AG04450 (cell line): ENCODE data around the gene BTN2A1. TPM values are rescaled to one million over a fixed set of nuclear protein-coding genes. Genes with fewer than 3 reads are reported as not detected.
"Not testable (repeated sequence)": the region's sequence is repeated elsewhere in the genome, so short reads cannot be mapped to it uniquely, and the experiment has no call there.

Experiments used
- CTCF ChIA-PET: fragments of 300-600, 350-600 bp; formaldehyde crosslinking; extraction: SDS; loops from one replicate; lab custom pipeline; 2022; ENCODE audit warnings: antibody characterized with exemption, inconsistent platforms; lab: Charles Lee
- POLR2A ChIA-PET: fragments of 350-600 bp; formaldehyde crosslinking; extraction: SDS; loops from one replicate; lab custom pipeline; 2021; ENCODE audit warnings: antibody characterized with exemption, inconsistent platforms; lab: Yijun Ruan, JAX
- DNase-seq: peaks from one replicate; pipeline ENCODE4 v3.0.0-alpha.2; 2011; ENCODE audit warnings: low read depth, low spot score
- H3K27ac ChIP-seq: one replicate; pipeline ENCODE4 v1.5.1; 2012; ENCODE audit warnings: low read depth, low read length, control low read depth
- H3K27me3 ChIP-seq: one replicate; pipeline ENCODE4 v1.6.0; 2012; ENCODE audit warnings: low read length; ENCODE audit not compliant: control insufficient read depth, insufficient read depth
- H3K4me3 ChIP-seq: 2 replicates; pipeline ENCODE4 v1.5.1; 2011; ENCODE audit warnings: mild to moderate bottlenecking, low read depth, low read length, control low read depth
- H3K9me3 ChIP-seq: 2 replicates; pipeline ENCODE4 v1.5.1; 2012; ENCODE audit warnings: low read length; ENCODE audit not compliant: control insufficient read depth, insufficient read depth
- polyA plus RNA-seq: library from polyadenylated mRNA; depleted of rRNA; stranded (reverse); fragments of >200 nt; gene quantifications from 2 replicates; pipeline ENCODE4 v1.2.3, GENCODE V29; 2011
- TF ChIP-seq, protein P1 (sequence below): IDR thresholded peaks from 2 replicates; pipeline ENCODE4 v1.5.1; 2011; ENCODE audit warnings: low read depth, low read length, control low read depth, inconsistent platforms

The BTN2A1 gene
- polyA plus RNA-seq, 1 experiment = 29.5 TPM

DNA sequence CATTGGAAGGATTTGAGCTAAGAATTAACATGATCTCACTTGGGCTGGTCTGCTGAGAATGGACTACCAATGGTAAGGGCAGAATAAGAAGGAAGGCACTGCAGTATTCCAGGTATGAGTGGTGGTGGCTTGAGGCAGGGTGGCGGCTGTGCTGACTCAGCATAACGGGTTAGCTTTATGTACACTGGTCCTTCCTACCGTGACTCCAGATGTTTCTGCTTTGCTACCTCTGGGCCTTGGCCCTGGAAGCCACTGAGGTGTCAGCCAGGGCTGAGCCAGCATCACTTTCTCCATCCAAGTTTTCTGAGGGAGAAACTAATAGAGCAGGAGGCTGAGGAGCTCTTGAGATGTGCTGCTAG is 30.3 kb upstream of the BTN2A1 start:
- H3K27me3 ChIP-seq = no peaks in the 10 kb centered on the region
- no peaks in the 10 kb centered on the region for H3K9me3 ChIP-seq
- DNase-seq = no peak
- POLR2A ChIA-PET = interaction anchor here (0.6 kb wide), 1 partner anchor 25 kb away, joined by 3 read pairs; no protein-coding TSS in a partner anchor
- TF ChIP-seq, protein P1, sequence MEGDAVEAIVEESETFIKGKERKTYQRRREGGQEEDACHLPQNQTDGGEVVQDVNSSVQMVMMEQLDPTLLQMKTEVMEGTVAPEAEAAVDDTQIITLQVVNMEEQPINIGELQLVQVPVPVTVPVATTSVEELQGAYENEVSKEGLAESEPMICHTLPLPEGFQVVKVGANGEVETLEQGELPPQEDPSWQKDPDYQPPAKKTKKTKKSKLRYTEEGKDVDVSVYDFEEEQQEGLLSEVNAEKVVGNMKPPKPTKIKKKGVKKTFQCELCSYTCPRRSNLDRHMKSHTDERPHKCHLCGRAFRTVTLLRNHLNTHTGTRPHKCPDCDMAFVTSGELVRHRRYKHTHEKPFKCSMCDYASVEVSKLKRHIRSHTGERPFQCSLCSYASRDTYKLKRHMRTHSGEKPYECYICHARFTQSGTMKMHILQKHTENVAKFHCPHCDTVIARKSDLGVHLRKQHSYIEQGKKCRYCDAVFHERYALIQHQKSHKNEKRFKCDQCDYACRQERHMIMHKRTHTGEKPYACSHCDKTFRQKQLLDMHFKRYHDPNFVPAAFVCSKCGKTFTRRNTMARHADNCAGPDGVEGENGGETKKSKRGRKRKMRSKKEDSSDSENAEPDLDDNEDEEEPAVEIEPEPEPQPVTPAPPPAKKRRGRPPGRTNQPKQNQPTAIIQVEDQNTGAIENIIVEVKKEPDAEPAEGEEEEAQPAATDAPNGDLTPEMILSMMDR = no peak
- no peak overlapping the region for H3K27ac ChIP-seq
- no peak overlapping the region for H3K4me3 ChIP-seq
- CTCF ChIA-PET = no interaction called here

DNA sequence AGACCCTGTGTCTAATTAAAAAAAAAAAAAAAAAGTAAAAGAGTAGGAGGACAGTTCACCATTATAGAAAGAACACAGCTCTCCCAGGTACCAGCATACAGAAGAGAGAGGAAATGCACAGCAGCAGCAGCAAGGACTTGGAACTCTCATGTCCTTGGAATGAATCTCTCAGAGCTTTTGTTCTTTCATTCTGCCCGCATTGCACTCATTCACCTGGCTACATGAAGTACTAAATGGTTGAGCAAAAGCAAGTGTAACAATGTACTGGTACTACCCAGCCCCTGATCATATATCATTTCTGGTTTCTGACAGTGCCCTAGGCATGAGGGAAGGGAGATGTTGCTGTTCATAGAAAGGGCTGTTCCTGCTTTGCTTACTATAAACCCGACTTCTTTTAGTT is 29.5 kb upstream of the BTN2A1 start:
- no peaks in the 10 kb centered on the region for H3K9me3 ChIP-seq
- H3K27me3 ChIP-seq = no peaks in the 10 kb centered on the region
- ChIA-PET CTCF (no interaction called here), POLR2A (interaction anchor here (0.6 kb wide), 1 partner anchor 25 kb away, joined by 3 read pairs; no protein-coding TSS in a partner anchor)
- no peak for DNase-seq
- H3K27ac ChIP-seq = no peak overlapping the region
- H3K4me3 ChIP-seq = no peak overlapping the region
- TF ChIP-seq, protein P1 = no peak

DNA sequence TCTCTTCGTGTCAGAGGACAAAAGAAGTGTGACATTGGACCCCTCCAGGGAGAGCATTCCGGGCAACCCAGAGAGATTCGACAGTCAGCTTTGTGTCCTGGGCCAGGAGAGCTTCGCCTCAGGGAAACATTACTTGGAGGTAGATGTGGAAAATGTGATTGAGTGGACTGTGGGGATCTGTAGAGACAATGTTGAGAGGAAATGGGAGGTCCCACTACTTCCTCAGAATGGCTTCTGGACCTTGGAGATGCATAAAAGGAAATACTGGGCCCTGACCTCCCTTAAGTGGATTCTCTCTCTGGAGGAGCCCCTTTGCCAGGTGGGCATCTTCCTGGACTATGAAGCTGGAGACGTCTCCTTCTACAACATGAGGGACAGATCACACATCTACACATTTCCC is 27.0 kb upstream of the BTN2A1 start:
- CTCF ChIA-PET = no interaction called here

DNA sequence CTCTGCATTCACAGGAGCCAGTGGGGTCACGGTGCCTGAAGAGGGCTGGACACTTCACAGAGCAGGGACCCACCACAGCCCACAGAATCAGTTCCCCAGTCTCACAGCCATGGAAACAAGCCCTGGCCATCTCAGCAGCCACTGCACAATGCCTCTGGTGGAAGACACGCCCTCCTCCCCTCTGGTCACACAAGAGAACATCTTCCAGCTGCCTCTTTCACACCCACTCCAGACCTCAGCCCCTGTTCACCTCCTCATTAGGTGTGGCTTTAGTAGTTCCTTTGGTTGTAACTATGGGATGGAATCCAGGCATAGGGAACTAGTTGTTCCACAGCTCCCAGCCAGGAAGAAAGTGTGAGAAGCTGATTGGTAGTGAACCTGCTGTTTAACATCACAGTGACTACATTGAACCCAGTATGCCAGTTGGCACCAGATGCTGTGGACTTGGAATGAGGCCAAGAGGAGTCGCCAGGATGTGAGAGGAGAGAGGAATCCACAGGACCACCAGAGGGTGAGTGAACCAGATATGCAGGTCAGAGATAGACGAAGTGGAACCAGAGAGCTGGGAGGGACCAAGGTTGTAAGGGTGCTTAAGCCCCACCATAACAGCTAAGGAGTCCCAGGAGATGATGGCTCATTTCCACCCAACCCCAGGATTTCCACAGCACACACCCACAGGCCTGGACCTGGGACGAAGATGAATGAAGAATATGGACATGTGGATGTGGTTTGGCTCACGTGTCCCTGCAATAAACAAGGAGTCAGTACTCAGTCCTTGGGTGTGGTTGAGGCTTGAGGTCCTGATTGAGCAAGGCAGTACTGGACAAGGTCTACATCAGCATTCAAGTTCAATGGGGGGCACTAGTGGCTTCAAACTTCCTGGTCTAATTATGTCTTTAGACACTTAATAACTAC is 26.2 kb upstream of the BTN2A1 start:
- no peak for DNase-seq
- ChIA-PET POLR2A (no interaction called here), CTCF (interaction anchor here (0.6 kb wide), 1 partner anchor 44 kb away, joined by 4 read pairs; no protein-coding TSS in a partner anchor)
- no peaks in the 10 kb centered on the region for H3K27me3 ChIP-seq
- no peak overlapping the region for H3K4me3 ChIP-seq
- H3K9me3 ChIP-seq = no peaks in the 10 kb centered on the region; the same call in 1 of the 2 replicates
- H3K27ac ChIP-seq = no peak overlapping the region
- TF ChIP-seq, protein P1 = no peak

More for the DNA sequence above, 27.0 kb upstream of the BTN2A1 start:
- Histone ChIP-seq H3K27ac (no peak overlapping the region), H3K27me3 (no peaks in the 10 kb centered on the region), H3K9me3 (no peaks in the 10 kb centered on the region; the same call in 1 of the 2 replicates), H3K4me3 (no peak overlapping the region)
- no peak for DNase-seq
- TF ChIP-seq, protein P1 = no peak
- POLR2A ChIA-PET = no interaction called here

DNA sequence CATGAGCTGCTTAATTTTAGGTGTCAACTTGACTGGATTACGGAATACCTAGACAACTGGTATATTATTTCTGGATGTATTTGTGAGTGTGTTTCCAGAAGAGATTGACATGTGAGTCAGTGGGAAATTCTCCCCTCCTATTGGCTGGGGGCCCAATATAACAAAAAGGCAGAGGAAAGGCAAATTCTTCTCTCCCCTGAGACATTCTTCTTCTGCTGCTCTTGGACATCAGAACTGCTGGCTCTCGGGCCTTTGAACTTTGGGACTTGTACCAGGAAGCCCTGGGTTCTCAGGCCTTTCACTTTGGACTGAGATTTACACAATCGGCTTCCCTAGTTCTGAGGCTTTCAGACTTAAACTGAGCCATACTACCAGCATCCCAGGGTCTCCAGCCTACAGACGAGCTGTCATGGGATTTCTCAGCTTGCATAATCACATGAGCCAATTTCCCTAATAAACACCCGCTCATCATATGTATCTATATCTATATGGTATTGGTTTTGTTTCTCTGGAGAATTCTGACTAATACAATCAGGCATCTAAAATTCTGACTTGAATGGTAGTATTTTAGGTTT is 25.0 kb upstream of the BTN2A1 start:
- H3K27ac ChIP-seq = no peak overlapping the region
- H3K9me3 ChIP-seq = no peaks in the 10 kb centered on the region; the same call in 1 of the 2 replicates
- TF ChIP-seq, protein P1 = no peak
- ChIA-PET POLR2A (interaction anchor here (0.7 kb wide), 1 partner anchor 50 kb away, joined by 3 read pairs; the partner anchor contains the start of gene BTN2A2), CTCF (no interaction called here)
- no peak overlapping the region for H3K4me3 ChIP-seq
- DNase-seq = no peak
- no peaks in the 10 kb centered on the region for H3K27me3 ChIP-seq

DNA sequence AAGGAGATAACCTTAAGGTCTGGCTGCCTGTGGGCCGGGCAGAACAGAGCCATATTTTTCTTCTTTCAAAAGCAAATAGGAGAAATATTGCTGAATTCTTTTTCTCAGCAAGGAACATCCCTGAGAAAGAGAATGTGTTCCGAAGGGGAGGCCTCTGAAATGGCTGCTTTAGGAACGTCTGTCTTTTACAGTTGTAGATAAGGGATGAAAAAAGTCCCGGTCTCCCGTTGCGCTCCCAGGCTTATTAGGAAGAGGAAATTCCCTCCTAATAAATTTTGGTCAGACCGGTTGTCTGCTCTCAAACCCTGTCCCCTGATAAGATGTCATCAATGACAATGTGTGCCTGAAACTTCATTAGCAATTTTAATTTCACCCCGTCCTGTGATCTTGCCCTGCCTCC is 24.1 kb upstream of the BTN2A1 start:
- DNase-seq, H3K27me3 ChIP-seq, POLR2A ChIA-PET, H3K9me3 ChIP-seq, H3K4me3 ChIP-seq, H3K27ac ChIP-seq, CTCF ChIA-PET: not testable (repeated sequence)
